HG02571 (cell line): ENCODE data around the gene MSX2.

Experiments
- ATAC-seq: cut with Tn5 transposase; IDR thresholded peaks from one replicate; pipeline ENCODE4 v1.9.1; 2021; ENCODE audit warnings: mild to moderate bottlenecking, moderate library complexity; ENCODE audit not compliant: unreplicated experiment

Gene MSX2

GRCh38 chr5:174765540-174765939 lies 41.2 kb downstream of the MSX2 start:
- ATAC-seq, result no peak

DNA sequence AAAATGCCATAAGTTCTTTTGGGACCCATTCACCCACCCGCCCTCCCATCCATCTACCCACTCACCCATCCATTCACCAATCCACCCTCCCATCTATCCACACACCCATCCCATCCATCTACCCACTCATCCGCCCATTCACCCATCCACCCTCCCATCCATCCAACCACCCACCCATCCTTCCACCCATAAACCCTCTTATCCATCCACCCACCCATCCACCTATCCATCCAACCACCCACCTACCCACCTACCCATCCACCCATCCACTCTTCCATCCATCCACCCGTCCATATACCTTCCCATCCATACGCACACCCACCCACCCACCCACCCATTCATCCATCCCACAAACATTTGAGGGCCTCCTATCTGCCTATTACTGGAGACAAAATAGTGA lies 43.3 kb downstream of the MSX2 start:
- ATAC-seq, result no peak

DNA sequence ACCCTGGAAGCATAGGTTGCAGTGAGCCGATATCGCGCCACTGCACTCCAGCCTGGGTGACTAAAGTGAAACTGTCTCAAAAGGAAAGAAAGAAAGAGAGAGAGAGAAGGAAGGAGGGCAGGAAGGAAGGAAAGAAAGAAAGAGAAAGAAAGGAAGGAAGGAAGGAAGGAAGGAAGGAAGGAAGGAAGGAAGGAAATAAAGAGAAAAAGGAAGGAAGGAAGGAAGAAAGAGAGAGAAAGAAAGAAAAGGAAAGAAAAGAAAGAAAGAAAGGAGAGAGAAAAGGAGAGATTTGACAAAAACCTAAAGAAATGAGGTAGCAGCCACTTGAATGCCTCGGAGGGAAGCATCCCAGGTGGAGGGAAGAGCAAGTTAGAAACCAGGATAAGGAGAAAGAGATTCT lies 44.6 kb downstream of the MSX2 start:
- ATAC-seq, result no peak

DNA sequence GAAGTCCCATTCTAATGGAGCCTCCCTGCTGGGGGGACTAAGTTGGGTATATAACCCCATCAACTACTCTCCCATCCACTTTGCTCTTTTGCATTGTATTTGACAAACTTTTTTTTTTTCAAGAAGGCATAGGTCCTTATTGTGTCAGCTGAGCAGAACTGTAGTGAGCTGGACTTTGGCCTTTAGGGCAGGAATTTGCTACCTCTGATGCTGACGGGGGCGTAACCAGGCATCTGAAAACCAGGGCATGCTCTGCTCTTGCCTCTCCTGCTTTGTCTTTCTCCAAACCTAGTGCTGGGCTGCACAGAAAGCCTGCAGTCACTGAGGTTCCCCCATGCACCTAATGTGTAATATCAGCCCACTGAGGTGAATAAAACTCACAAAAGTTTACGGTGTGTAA lies 49.0 kb downstream of the MSX2 start:
- ATAC-seq, result no peak

DNA sequence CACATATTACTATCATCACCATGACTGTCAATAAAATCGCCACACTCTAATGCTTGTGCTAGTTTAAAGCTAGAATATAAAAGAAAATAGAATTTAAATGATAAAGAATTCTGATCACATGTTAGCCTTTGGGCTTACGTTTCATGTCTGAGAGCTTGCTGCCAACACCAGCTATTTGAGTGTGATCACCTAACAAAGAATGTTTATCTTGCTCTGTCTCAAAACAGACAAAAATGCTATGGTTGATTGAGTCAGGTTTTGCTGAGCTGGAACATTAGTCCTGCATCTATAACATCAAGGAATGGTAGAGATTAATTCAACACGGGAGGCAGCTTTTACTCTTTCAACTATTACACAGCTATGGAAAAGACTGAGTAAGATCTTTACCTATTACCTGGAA lies 50.7 kb downstream of the MSX2 start:
- no peak for ATAC-seq

- ATAC-seq, result no peak
These were observed 52.7 kb downstream of the MSX2 start for GRCh38 chr5:174777111-174777510.

DNA sequence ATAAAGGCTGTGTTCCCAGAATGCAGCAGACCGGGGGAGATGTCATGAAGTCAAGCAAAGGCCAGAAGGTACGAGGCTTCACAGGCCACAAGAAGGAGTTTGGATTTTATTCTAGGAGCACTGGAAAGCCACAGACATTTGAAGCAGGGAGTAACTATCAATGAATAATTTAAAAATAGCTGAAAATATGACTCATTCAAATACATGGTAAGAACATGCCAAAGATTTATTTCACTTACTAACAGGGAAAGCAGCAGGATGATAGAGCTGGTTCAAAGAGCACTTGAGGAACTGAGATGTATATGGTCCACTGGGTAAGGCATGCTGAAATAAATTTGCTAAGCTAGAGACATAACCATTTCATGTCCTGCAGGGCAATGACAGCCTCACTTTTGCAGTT lies 53.2 kb downstream of the MSX2 start:
- no peak for ATAC-seq
